OCI-LY1 (cell line): ENCODE data around the gene TEDC2.

Experiments
- H2AFZ ChIP-seq: fragments of 200-600 bp; sonication (generic), shearing (Covaris generic); 2 replicates; pipeline ENCODE4 v1.6.0; 2014; ENCODE audit warnings: antibody characterized with exemption, mild to moderate bottlenecking, low read length
- H3F3A ChIP-seq: fragments of 200-600 bp; sonication (generic), shearing (Covaris generic); 2 replicates; pipeline ENCODE4 v1.6.0; 2014; ENCODE audit warnings: mild to moderate bottlenecking, antibody characterized with exemption, low read length, moderate library complexity; ENCODE audit not compliant: insufficient read depth
- H3K27ac ChIP-seq: fragments of 200-600 bp; sonication (generic); 2 replicates; pipeline ENCODE4 v1.5.1; 2014; ENCODE audit warnings: low read length, mixed run types, mild to moderate bottlenecking, low read depth; ENCODE audit not compliant: poor library complexity, severe bottlenecking
- H3K27me3 ChIP-seq: fragments of 200-600 bp; sonication (generic); 2 replicates; pipeline ENCODE4 v1.6.0; 2014; ENCODE audit warnings: antibody characterized with exemption, mild to moderate bottlenecking, low read length, moderate library complexity; ENCODE audit not compliant: insufficient read depth
- H3K36me3 ChIP-seq: fragments of 200-600 bp; sonication (generic); 2 replicates; pipeline ENCODE4 v1.6.1; 2014; ENCODE audit warnings: mild to moderate bottlenecking, antibody characterized with exemption, low read length, moderate library complexity, mixed read lengths; ENCODE audit not compliant: insufficient read depth
- H3K4me1 ChIP-seq: fragments of 200-600 bp; sonication (generic); 2 replicates; pipeline ENCODE4 v1.5.1; 2014; ENCODE audit warnings: mild to moderate bottlenecking, low read length, moderate library complexity; ENCODE audit not compliant: insufficient read depth, severe bottlenecking
- H3K4me2 ChIP-seq: fragments of 200-600 bp; sonication (generic), shearing (Covaris generic); 2 replicates; pipeline ENCODE4 v1.6.1; 2014; ENCODE audit warnings: low read length
- H3K4me3 ChIP-seq: fragments of 200-600 bp; sonication (generic); 2 replicates; pipeline ENCODE4 v1.5.1; 2014; ENCODE audit warnings: low read length, low read depth, mild to moderate bottlenecking, mixed read lengths; ENCODE audit not compliant: poor library complexity, severe bottlenecking
- H3K79me2 ChIP-seq: fragments of 200-600 bp; shearing (Covaris generic); 2 replicates; pipeline ENCODE4 v1.6.1; 2016; ENCODE audit warnings: mixed run types, low read length, mixed read lengths; ENCODE audit not compliant: insufficient read depth
- H3K9ac ChIP-seq: fragments of 200-600 bp; sonication (generic), shearing (Covaris generic); 2 replicates; pipeline ENCODE4 v1.6.1; 2014; ENCODE audit warnings: mild to moderate bottlenecking, low read length, mixed read lengths
- H3K9me2 ChIP-seq: fragments of 200-600 bp; sonication (generic), shearing (Covaris generic); 2 replicates; pipeline ENCODE4 v1.6.1; 2014; ENCODE audit warnings: low read depth, mild to moderate bottlenecking, low read length, mixed read lengths
- H3K9me3 ChIP-seq: fragments of 200-600 bp; shearing (Covaris generic); 2 replicates; pipeline ENCODE4 v1.6.1; 2014; ENCODE audit warnings: low read length, mixed read lengths
- H4K20me1 ChIP-seq: fragments of 200-600 bp; sonication (generic), shearing (Covaris generic); 2 replicates; pipeline ENCODE4 v1.6.0; 2016; ENCODE audit warnings: mild to moderate bottlenecking, low read length; ENCODE audit not compliant: insufficient read depth
- CTCF ChIP-seq: fragments of 200-600 bp; sonication (generic), shearing (Covaris generic); IDR thresholded peaks from 2 replicates; pipeline ENCODE4 v1.5.1; 2017; ENCODE audit warnings: mild to moderate bottlenecking, antibody characterized with exemption, low read length, moderate library complexity, mixed read lengths
- EZH2 ChIP-seq: fragments of 200-600 bp; sonication (generic), shearing (Covaris generic); IDR thresholded peaks from 2 replicates; pipeline ENCODE4 v1.8.0; 2017; ENCODE audit warnings: borderline replicate concordance, mixed run types, mild to moderate bottlenecking, antibody characterized with exemption, low read length, moderate library complexity, mixed read lengths

Gene TEDC2

GRCh38 chr16:2485811-2486507, 26.1 kb downstream of the TEDC2 start:
- no peak overlapping the region for H3K4me3 ChIP-seq
- H3K9me2 ChIP-seq = no peaks in the 10 kb centered on the region
- H3K36me3 ChIP-seq = no peaks in the 10 kb centered on the region
- no peaks in the 10 kb centered on the region for H3K79me2 ChIP-seq
- H3K27me3 ChIP-seq = no peaks in the 10 kb centered on the region; the same call in 1 of the 2 replicates
- H3K9ac ChIP-seq = no peak overlapping the region
- no peaks in the 10 kb centered on the region for H3K9me3 ChIP-seq
- H2AFZ ChIP-seq = no peak overlapping the region
- no peaks in the 10 kb centered on the region for H3F3A ChIP-seq
- H4K20me1 ChIP-seq = no peaks in the 10 kb centered on the region
- no peak overlapping the region for H3K4me2 ChIP-seq
- TF ChIP-seq EZH2 = no peak
- TF ChIP-seq CTCF = no peak
- H3K4me1 ChIP-seq = peaks cover 8% of the 10 kb centered on the region
- no peak overlapping the region for H3K27ac ChIP-seq

GRCh38 chr16:2486645-2487516, 27.0 kb downstream of the TEDC2 start:
- TF ChIP-seq EZH2 (no peak), CTCF (peak; percentile 62)
- Histone ChIP-seq H3K27ac (no peak overlapping the region), H3K9ac (no peak overlapping the region), H4K20me1 (no peaks in the 10 kb centered on the region), H3K4me2 (no peak overlapping the region), H3F3A (no peaks in the 10 kb centered on the region), H3K9me3 (no peaks in the 10 kb centered on the region), H2AFZ (no peak overlapping the region), H3K9me2 (no peaks in the 10 kb centered on the region), H3K36me3 (no peaks in the 10 kb centered on the region), H3K27me3 (no peaks in the 10 kb centered on the region; the same call in 1 of the 2 replicates), H3K79me2 (no peaks in the 10 kb centered on the region), H3K4me1 (peaks cover 8% of the 10 kb centered on the region), H3K4me3 (no peak overlapping the region)

GRCh38 chr16:2487517-2487842, 27.6 kb downstream of the TEDC2 start:
- no peak overlapping the region for H3K9ac ChIP-seq
- peaks cover 8% of the 10 kb centered on the region for H3K4me1 ChIP-seq
- H2AFZ ChIP-seq = no peak overlapping the region
- H3K36me3 ChIP-seq = no peaks in the 10 kb centered on the region
- no peaks in the 10 kb centered on the region for H4K20me1 ChIP-seq
- no peaks in the 10 kb centered on the region for H3K9me3 ChIP-seq
- no peak overlapping the region for H3K4me3 ChIP-seq
- no peak overlapping the region for H3K27ac ChIP-seq
- no peaks in the 10 kb centered on the region for H3F3A ChIP-seq
- H3K9me2 ChIP-seq = no peaks in the 10 kb centered on the region
- no peak overlapping the region for H3K4me2 ChIP-seq
- TF ChIP-seq CTCF (no peak; the same call in 1 of the 2 replicates), EZH2 (no peak)
- no peaks in the 10 kb centered on the region; the same call in 1 of the 2 replicates for H3K27me3 ChIP-seq
- H3K79me2 ChIP-seq = no peaks in the 10 kb centered on the region
